ENCODE measurements around the gene EPB41L5.

GRCh38 chr2:120179396-120179795 lies 166.5 kb downstream of the EPB41L5 start:
- no peak for TF ChIP-seq CTCF (IDR thresholded peaks at IDR 0.05)
- no peak for TF ChIP-seq EZH2 (IDR thresholded peaks at IDR 0.05)
